AG04450 (cell line): ENCODE measurements around the gene PPA1. TPM values are rescaled to one million over a fixed set of nuclear protein-coding genes. Genes with fewer than 3 reads are reported as not detected.
"Not testable (repeated sequence)": the region's sequence is repeated elsewhere in the genome, so short reads cannot be mapped to it uniquely, and the experiment has no call there.

Experiments
- CTCF ChIA-PET: fragments of 300-600, 350-600 bp; formaldehyde crosslinking; extraction: SDS; loops from one replicate; lab custom pipeline; 2022; ENCODE audit warnings: antibody characterized with exemption, inconsistent platforms; lab: Charles Lee
- POLR2A ChIA-PET: fragments of 350-600 bp; formaldehyde crosslinking; extraction: SDS; loops from one replicate; lab custom pipeline; 2021; ENCODE audit warnings: antibody characterized with exemption, inconsistent platforms; lab: Yijun Ruan, JAX
- DNase-seq: peaks from one replicate; pipeline ENCODE4 v3.0.0-alpha.2; 2011; ENCODE audit warnings: low read depth, low spot score
- H3K27ac ChIP-seq: one replicate; pipeline ENCODE4 v1.5.1; 2012; ENCODE audit warnings: low read depth, low read length, control low read depth
- H3K27me3 ChIP-seq: one replicate; pipeline ENCODE4 v1.6.0; 2012; ENCODE audit warnings: low read length; ENCODE audit not compliant: control insufficient read depth, insufficient read depth
- H3K4me3 ChIP-seq: 2 replicates; pipeline ENCODE4 v1.5.1; 2011; ENCODE audit warnings: mild to moderate bottlenecking, low read depth, low read length, control low read depth
- H3K9me3 ChIP-seq: 2 replicates; pipeline ENCODE4 v1.5.1; 2012; ENCODE audit warnings: low read length; ENCODE audit not compliant: control insufficient read depth, insufficient read depth
- CTCF ChIP-seq: IDR thresholded peaks from 2 replicates; pipeline ENCODE4 v1.5.1; 2011; ENCODE audit warnings: low read depth, low read length, control low read depth, inconsistent platforms
- polyA plus RNA-seq: library from polyadenylated mRNA; depleted of rRNA; stranded (reverse); fragments of >200 nt; gene quantifications from 2 replicates; pipeline ENCODE4 v1.2.3, GENCODE V29; 2011

Gene PPA1
- polyA plus RNA-seq, 1 experiment = 227 TPM

GRCh38 chr10:70162892-70163201 lies 70.4 kb downstream of the PPA1 start:
- Histone ChIP-seq H3K4me3 (no peak overlapping the region), H3K27me3 (no peaks in the 10 kb centered on the region), H3K9me3 (no peaks in the 10 kb centered on the region), H3K27ac (no peak overlapping the region)
- CTCF ChIA-PET = interaction anchor here (1.0 to 1.4 kb wide), 2 partner anchors 16 to 59 kb away, joined by 3 to 5 read pairs; partner anchors contain the start of gene TYSND1
- DNase-seq = no peak
- POLR2A ChIA-PET = interaction anchor here (0.5 kb wide), 1 partner anchor 13 kb away, joined by 3 read pairs; no protein-coding TSS in a partner anchor
- no peak for TF ChIP-seq CTCF

GRCh38 chr10:70162151-70162891 lies 70.9 kb downstream of the PPA1 start:
- Histone ChIP-seq H3K27ac (no peak overlapping the region), H3K4me3 (no peak overlapping the region), H3K9me3 (no peaks in the 10 kb centered on the region), H3K27me3 (no peaks in the 10 kb centered on the region)
- DNase-seq = no peak
- ChIA-PET CTCF (interaction anchor here (1.4 to 2.4 kb wide), 2 partner anchors 16 to 59 kb away, joined by 3 to 15 read pairs; partner anchors contain the start of gene TYSND1), POLR2A (interaction anchor here (0.5 kb wide), 1 partner anchor 13 kb away, joined by 3 read pairs; no protein-coding TSS in a partner anchor)
- TF ChIP-seq CTCF = no peak

DNA sequence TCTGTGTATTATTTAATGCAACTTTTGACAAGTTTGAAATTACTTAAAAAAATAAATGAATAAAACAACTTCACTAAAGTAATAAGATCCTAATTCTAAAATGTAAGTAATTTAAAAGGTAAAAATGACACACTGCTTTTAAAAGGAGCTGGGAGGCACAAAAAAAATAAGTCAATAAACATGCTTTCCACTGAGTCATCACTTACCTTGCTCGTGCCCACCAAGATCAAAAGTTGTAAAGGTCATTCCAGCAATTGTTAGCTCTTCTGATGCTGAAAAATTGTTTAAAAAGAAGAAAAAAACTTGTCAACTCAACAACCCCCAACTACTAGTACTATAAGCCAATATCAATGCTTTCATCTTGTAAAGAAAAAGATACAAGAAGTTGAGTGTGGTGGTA lies 72.4 kb downstream of the PPA1 start:
- Histone ChIP-seq H3K4me3 (no peak overlapping the region), H3K9me3 (no peaks in the 10 kb centered on the region), H3K27ac (no peak overlapping the region), H3K27me3 (no peaks in the 10 kb centered on the region)
- TF ChIP-seq CTCF = no peak
- ChIA-PET CTCF (interaction anchor here (1.3 to 2.4 kb wide), 3 partner anchors 10 to 204 kb away, joined by 4 to 15 read pairs (median 4); partner anchors contain the start of gene TYSND1), POLR2A (no interaction called here)
- no peak for DNase-seq

DNA sequence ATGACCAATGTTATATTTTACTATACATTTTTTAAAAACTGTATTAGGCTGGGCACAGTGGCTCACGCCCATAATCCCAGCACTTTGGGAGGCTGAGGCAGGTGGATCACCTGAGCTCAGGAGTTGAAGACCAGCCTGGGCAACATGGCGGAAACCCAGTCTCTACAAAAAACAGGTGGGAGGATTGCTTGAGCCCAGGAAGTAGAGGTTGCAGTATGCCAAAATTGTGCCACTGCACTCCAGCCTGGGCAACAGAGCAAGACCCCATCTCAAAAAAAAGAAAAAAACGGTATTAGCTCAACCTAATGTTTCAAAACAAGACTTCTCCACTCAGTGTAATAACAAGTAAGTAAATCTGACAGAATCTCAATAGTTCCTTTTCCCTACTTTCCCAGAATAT lies 73.9 kb downstream of the PPA1 start:
- DNase-seq, H3K4me3 ChIP-seq, POLR2A ChIA-PET, H3K27ac ChIP-seq, H3K9me3 ChIP-seq, H3K27me3 ChIP-seq: not testable (repeated sequence)
- CTCF ChIA-PET = interaction anchor here (4.3 kb wide), 1 partner anchor 13 kb away, joined by 54 read pairs; the partner anchor contains the start of gene TYSND1

DNA sequence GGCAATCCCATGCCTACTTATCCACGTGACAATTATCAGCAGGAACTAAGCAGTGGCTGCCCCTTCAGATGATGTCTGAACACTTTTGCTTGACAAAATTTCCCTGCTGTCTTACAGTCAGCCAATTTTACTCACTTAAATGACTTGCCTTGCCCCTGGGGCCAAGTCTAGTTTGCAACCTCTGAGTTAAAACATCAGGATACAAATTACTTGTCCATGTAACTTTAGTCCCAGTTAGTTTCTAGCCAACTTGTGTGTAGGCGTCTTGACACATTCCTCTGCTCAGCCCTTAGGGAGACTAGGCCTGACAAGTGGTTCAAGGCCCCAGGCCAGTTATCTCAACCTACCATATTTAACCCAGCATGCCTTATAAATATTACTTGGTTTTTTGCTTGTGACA lies 75.1 kb downstream of the PPA1 start:
- ChIA-PET CTCF (interaction anchor here (4.3 kb wide), 1 partner anchor 12 kb away, joined by 54 read pairs; the partner anchor contains the start of gene TYSND1), POLR2A (interaction anchor here (0.6 kb wide), 2 partner anchors 9 to 26 kb away, joined by 4 to 6 read pairs; no protein-coding TSS in a partner anchor)
- no peak for TF ChIP-seq CTCF
- Histone ChIP-seq H3K4me3 (no peak overlapping the region), H3K9me3 (no peaks in the 10 kb centered on the region), H3K27me3 (no peaks in the 10 kb centered on the region), H3K27ac (no peak overlapping the region)
- no peak for DNase-seq
